Upper lobe of right lung (tissue), 1 donor: ENCODE results near the gene KRT25. TPM values are rescaled to one million over a fixed set of nuclear protein-coding genes. Genes with fewer than 3 reads are reported as not detected.

Experiments used
- ATAC-seq: fragments of 200-7000 bp; cut with Tn5 transposase; one replicate; pipeline ENCODE4 v1.9.1; 2020; ENCODE audit warnings: mild to moderate bottlenecking, moderate library complexity
- DNase-seq: peaks from one replicate; pipeline ENCODE4 v3.0.0-alpha.2; 2020
- H3K27ac ChIP-seq: fragments of 200-600 bp; one replicate; pipeline ENCODE4 v1.8.0; 2022
- H3K27me3 ChIP-seq: fragments of 200-600 bp; one replicate; pipeline ENCODE4 v1.8.0; 2022; ENCODE audit warnings: mild to moderate bottlenecking
- H3K36me3 ChIP-seq: fragments of 200-600 bp; one replicate; pipeline ENCODE4 v1.8.0; 2022
- H3K4me1 ChIP-seq: fragments of 200-600 bp; one replicate; pipeline ENCODE4 v1.8.0; 2022
- H3K4me3 ChIP-seq: fragments of 200-600 bp; one replicate; pipeline ENCODE4 v1.8.0; 2022; ENCODE audit warnings: mild to moderate bottlenecking
- H3K9me3 ChIP-seq: fragments of 200-600 bp; one replicate; pipeline ENCODE4 v1.8.0; 2022
- CTCF ChIP-seq: fragments of 200-600 bp; IDR thresholded peaks from one replicate; pipeline ENCODE4 v1.8.0; 2022; ENCODE audit warnings: antibody characterized with exemption
- intact Hi-C: fragments of 100-400 bp; cut with DNase I; formaldehyde crosslinking; loops from one replicate; pipeline ENCODE4 v1.11.0; 2022
- total RNA-seq: library from RNA; stranded (reverse); fragmentation: NEBNext Ultra II Directional; extraction: Animal tissue kit (Norgen Biotek cat#: 25700); gene quantifications from one replicate; pipeline ENCODE4 v1.2.1, GENCODE V29; 2021
- donor health status: DM: no; HTN: yes; CAD: no; lungs with severe emphysema.

KRT25 gene
- total RNA-seq, 1 donor from 2014 or later, result not detected

GRCh38 chr17:40720899-40721298 is 34.2 kb downstream of the KRT25 start:
- Histone ChIP-seq H3K4me3 (no peak overlapping the region), H3K27me3 (no peaks in the 10 kb centered on the region), H3K4me1 (no peaks in the 10 kb centered on the region), H3K9me3 (no peaks in the 10 kb centered on the region), H3K27ac (no peak overlapping the region), H3K36me3 (no peaks in the 10 kb centered on the region)
- DNase-seq, result no peak
- no peak for TF ChIP-seq CTCF
- no peak for ATAC-seq
- intact Hi-C loops, result no loop called here

DNA sequence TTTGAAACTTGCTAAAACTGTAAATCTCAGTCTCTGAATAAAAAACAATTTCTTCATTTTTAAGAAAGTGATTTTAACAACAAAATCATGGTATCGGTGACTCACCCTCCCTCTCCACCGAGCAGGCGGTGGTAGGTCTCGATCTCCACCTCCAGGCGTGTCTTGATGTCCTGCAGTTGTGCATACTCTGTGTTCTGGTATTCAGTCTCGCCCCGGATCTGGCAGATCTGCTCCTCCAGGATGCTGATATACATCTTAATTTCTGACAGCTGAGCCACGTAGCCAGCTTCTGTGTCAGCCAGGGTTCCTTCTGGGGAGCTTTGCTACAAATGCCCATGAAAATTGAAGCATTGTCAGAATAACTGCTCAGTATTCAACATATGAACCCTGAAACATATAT is 36.2 kb downstream of the KRT25 start:
- Histone ChIP-seq H3K4me1 (no peaks in the 10 kb centered on the region), H3K9me3 (no peaks in the 10 kb centered on the region), H3K27ac (no peak overlapping the region), H3K36me3 (no peaks in the 10 kb centered on the region), H3K27me3 (no peaks in the 10 kb centered on the region), H3K4me3 (no peak overlapping the region)
- DNase-seq (no peak), ATAC-seq (no peak)
- intact Hi-C loops, result no loop called here
- no peak for TF ChIP-seq CTCF

DNA sequence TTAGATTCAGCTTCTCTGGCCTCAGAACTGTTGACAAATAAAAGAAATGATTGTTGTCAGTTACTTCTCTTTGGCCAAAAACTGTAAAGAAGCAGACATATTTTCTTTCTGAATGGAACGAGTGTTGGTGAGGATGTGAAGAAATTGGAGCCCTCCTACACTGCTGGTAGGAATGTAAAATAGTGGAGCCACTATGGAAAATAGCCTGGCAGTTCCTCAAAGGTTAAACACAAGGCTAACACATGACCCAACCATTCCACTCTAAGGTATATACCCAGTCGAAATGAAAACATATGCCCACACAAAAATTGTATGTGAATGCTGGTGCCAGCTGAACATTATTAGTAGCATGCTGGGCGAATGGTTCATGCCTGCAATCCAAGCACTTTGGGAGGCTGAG is 37.4 kb downstream of the KRT25 start:
- ATAC-seq, result no peak
- no peak overlapping the region for H3K27ac ChIP-seq
- intact Hi-C loops, result no loop called here

GRCh38 chr17:40714473-40714872 is 40.7 kb downstream of the KRT25 start:
- no peak for DNase-seq
- no peak for ATAC-seq

More for the DNA sequence above, 37.4 kb downstream of the KRT25 start:
- H3K4me3 ChIP-seq, result no peak overlapping the region
- H3K4me1 ChIP-seq, result no peaks in the 10 kb centered on the region
- no peaks in the 10 kb centered on the region for H3K9me3 ChIP-seq
- no peaks in the 10 kb centered on the region for H3K36me3 ChIP-seq
- TF ChIP-seq CTCF, result no peak
- H3K27me3 ChIP-seq, result no peaks in the 10 kb centered on the region
- no peak for DNase-seq

GRCh38 chr17:40707745-40708144 is 47.4 kb downstream of the KRT25 start:
- Histone ChIP-seq H3K4me1 (peaks cover 7% of the 10 kb centered on the region), H3K9me3 (no peaks in the 10 kb centered on the region), H3K36me3 (no peaks in the 10 kb centered on the region), H3K27me3 (no peaks in the 10 kb centered on the region), H3K4me3 (no peak overlapping the region), H3K27ac (peak overlapping the region; percentile 52)
- intact Hi-C loops, result no loop called here
- no peak for TF ChIP-seq CTCF
- peak; percentile 87 for ATAC-seq
- peak; percentile 67 for DNase-seq

More at GRCh38 chr17:40714473-40714872, 40.7 kb downstream of the KRT25 start:
- Histone ChIP-seq H3K27ac (no peak overlapping the region), H3K27me3 (no peaks in the 10 kb centered on the region), H3K9me3 (no peaks in the 10 kb centered on the region), H3K4me3 (no peak overlapping the region), H3K4me1 (no peaks in the 10 kb centered on the region), H3K36me3 (no peaks in the 10 kb centered on the region)
- TF ChIP-seq CTCF, result no peak
- intact Hi-C loops, result no loop called here

- ATAC-seq (no peak), DNase-seq (no peak)
- Histone ChIP-seq H3K9me3 (no peaks in the 10 kb centered on the region), H3K27me3 (no peaks in the 10 kb centered on the region), H3K4me3 (no peak overlapping the region), H3K4me1 (peaks cover 7% of the 10 kb centered on the region), H3K36me3 (no peaks in the 10 kb centered on the region), H3K27ac (no peak overlapping the region)
- TF ChIP-seq CTCF, result no peak
- intact Hi-C loops, result no loop called here
Measured at GRCh38 chr17:40705584-40705983, 49.5 kb downstream of the KRT25 start.
